GOT3 (cell line): Measurements from ENCODE around the gene VPS35L.

Source experiments
- DNase-seq: peaks from one replicate; lab custom pipeline; 2025; ENCODE audit warnings: mixed read lengths; lab: John Stamatoyannopoulos, UW

The VPS35L gene

GRCh38 chr16:19595043-19595767 lies 39.7 kb downstream of the VPS35L start:
- DNase-seq: no peak

- no peak for DNase-seq
Measured at GRCh38 chr16:19598805-19599510, 43.5 kb downstream of the VPS35L start.

GRCh38 chr16:19599968-19600716 lies 44.6 kb downstream of the VPS35L start:
- no peak for DNase-seq

GRCh38 chr16:19601083-19601976 lies 45.8 kb downstream of the VPS35L start:
- no peak for DNase-seq

- DNase-seq: no peak
Measured at GRCh38 chr16:19604911-19605310, 49.4 kb downstream of the VPS35L start.

GRCh38 chr16:19605701-19606100 lies 50.2 kb downstream of the VPS35L start:
- DNase-seq: no peak

GRCh38 chr16:19607616-19608280 lies 52.2 kb downstream of the VPS35L start:
- no peak for DNase-seq

GRCh38 chr16:19609359-19609758 lies 53.9 kb downstream of the VPS35L start:
- DNase-seq: no peak

- no peak for DNase-seq
Measured at GRCh38 chr16:19610200-19610599, 54.7 kb downstream of the VPS35L start.

- no peak for DNase-seq
Measured at GRCh38 chr16:19613834-19614233, 58.3 kb downstream of the VPS35L start.

GRCh38 chr16:19616241-19616640 lies 60.7 kb downstream of the VPS35L start:
- DNase-seq: no peak

GRCh38 chr16:19618876-19619275 lies 63.4 kb downstream of the VPS35L start:
- no peak for DNase-seq

GRCh38 chr16:19621445-19621844 lies 65.9 kb downstream of the VPS35L start:
- no peak for DNase-seq

- DNase-seq: no peak
Measured at GRCh38 chr16:19625039-19625438, 69.5 kb downstream of the VPS35L start.

- no peak for DNase-seq
Measured at GRCh38 chr16:19636436-19637267, 81.1 kb downstream of the VPS35L start.

GRCh38 chr16:19639986-19640421 lies 84.5 kb downstream of the VPS35L start:
- no peak for DNase-seq

GRCh38 chr16:19642501-19642900 lies 87.0 kb downstream of the VPS35L start:
- no peak for DNase-seq

GRCh38 chr16:19644877-19645276 lies 89.4 kb downstream of the VPS35L start:
- DNase-seq: no peak

GRCh38 chr16:19645557-19645981 lies 90.1 kb downstream of the VPS35L start:
- DNase-seq: no peak

GRCh38 chr16:19649980-19650379 lies 94.5 kb downstream of the VPS35L start:
- no peak for DNase-seq
